ENCODE measurements around the gene CUL4A.

CUL4A gene

GRCh38 chr13:113307491-113307890 is 98.1 kb downstream of the CUL4A start:
- POLR2A ChIA-PET: interaction anchor here (0.6 kb wide), 1 partner anchor 16 kb away, joined by 3 read pairs; no protein-coding TSS in a partner anchor
- CTCF ChIA-PET: interaction anchor here (0.6 kb wide), 1 partner anchor 27 kb away, joined by 4 read pairs; no protein-coding TSS in a partner anchor

GRCh38 chr13:113309473-113309872 is 100.1 kb downstream of the CUL4A start:
- TF ChIP-seq ZNF292 (tag by site-specific recombination; IDR thresholded peaks at IDR 0.05; ENCODE audit: borderline replicate concordance, low read depth): no peak
- no peak for TF ChIP-seq ZNF112 (tag by site-specific recombination; IDR thresholded peaks at IDR 0.05)
- TF ChIP-seq ZNF548 (tag by site-specific recombination; IDR thresholded peaks at IDR 0.05): no peak
- no peak for TF ChIP-seq ZNF133 (tag by site-specific recombination; IDR thresholded peaks at IDR 0.05)
- TF ChIP-seq ZNF488 (tag by site-specific recombination; IDR thresholded peaks at IDR 0.05): no peak
- TF ChIP-seq ZEB2 (tag by site-specific recombination; IDR thresholded peaks at IDR 0.05): no peak
- Histone ChIP-seq H3K4me1 (ENCODE audit: control insufficient read depth, insufficient read depth, low read length) (no peaks in the 10 kb centered on the region), H3K27ac (ENCODE audit: extremely low read depth, low read depth, low read length) (no peak overlapping the region), H3K4me3 (ENCODE audit: low read depth, low read length) (no peak overlapping the region), H3K9me3 (ENCODE audit: control insufficient read depth, insufficient read depth, low read depth, low read length) (no peaks in the 10 kb centered on the region), H3K36me3 (ENCODE audit: control insufficient read depth in 2 of 2, insufficient read depth in 1 of 2, low read length in 2 of 2) (peaks cover 0 to 28% of the 10 kb centered on the region in 2 experiments; a peak in 2 of 3 replicates)
- ChIA-PET CTCF (no interaction called here), POLR2A (no interaction called here)

More at GRCh38 chr13:113307491-113307890, 98.1 kb downstream of the CUL4A start:
- Histone ChIP-seq H3K4me3 (ENCODE audit: low read depth, low read length) (no peak overlapping the region), H3K9me3 (ENCODE audit: control insufficient read depth, insufficient read depth, low read depth, low read length) (no peaks in the 10 kb centered on the region), H3K4me1 (ENCODE audit: control insufficient read depth, insufficient read depth, low read length) (no peaks in the 10 kb centered on the region), H3K27ac (ENCODE audit: extremely low read depth, low read depth, low read length) (no peak overlapping the region), H3K36me3 (ENCODE audit: control insufficient read depth in 2 of 2, insufficient read depth in 1 of 2, low read length in 2 of 2) (peaks cover 0 to 30% of the 10 kb centered on the region in 2 experiments; a peak in 2 of 3 replicates)
- TF ChIP-seq ZFP3 (tag by site-specific recombination; IDR thresholded peaks at IDR 0.05; ENCODE audit: low read depth) (no peak), ZNF23 (tag by site-specific recombination; IDR thresholded peaks at IDR 0.05; ENCODE audit: borderline replicate concordance) (no peak), ZNF404 (tag by site-specific recombination; IDR thresholded peaks at IDR 0.05) (no peak), ZNF341 (tag by site-specific recombination; IDR thresholded peaks at IDR 0.05; ENCODE audit: low read depth) (no peak), BCL11B (tag by site-specific recombination; IDR thresholded peaks at IDR 0.05; ENCODE audit: low read depth) (no peak), ZNF37A (tag by site-specific recombination; IDR thresholded peaks at IDR 0.05) (no peak), ZNF214 (tag by site-specific recombination; IDR thresholded peaks at IDR 0.05; ENCODE audit: borderline replicate concordance) (no peak), ZSCAN16 (tag by site-specific recombination; IDR thresholded peaks at IDR 0.05) (no peak), INSM2 (tag by site-specific recombination; IDR thresholded peaks at IDR 0.05) (no peak), PBX3 (CRISPR knock-in tag; IDR thresholded peaks at IDR 0.05) (no peak), ZNF501 (tag by site-specific recombination; IDR thresholded peaks at IDR 0.05) (no peak), ZNF473 (tag by site-specific recombination; IDR thresholded peaks at IDR 0.05) (no peak), ZNF830 (tag by site-specific recombination; IDR thresholded peaks at IDR 0.05; ENCODE audit: low read depth) (no peak), ZSCAN18 (tag by site-specific recombination; IDR thresholded peaks at IDR 0.05) (no peak)
